NCI-H1417 (cell line): Measurements from ENCODE around the gene RIN1.
"Not testable (repeated sequence)": the region's sequence is repeated elsewhere in the genome, so short reads cannot be mapped to it uniquely, and the experiment has no call there.

Source experiments
- DNase-seq, 3 experiments: peaks; one replicate each; lab custom pipeline; 2025; lab: John Stamatoyannopoulos, UW

RIN1 gene

GRCh38 chr11:66336234-66337102 lies at the start of gene RIN1:
Gene RIN1, minus strand, starts transcription at chr11:66336434. Its CDS starts 32 bp downstream, at chr11:66336402.
- DNase-seq = peak in 2 of 3 experiments; percentile 71 to 74

- DNase-seq = peak in 1 of 3 experiments; percentile 11
These were observed 48.1 kb upstream of the RIN1 start for GRCh38 chr11:66384316-66384715.

- not testable (repeated sequence) for DNase-seq
These were observed 44.0 kb upstream of the RIN1 start for GRCh38 chr11:66380264-66380663.

GRCh38 chr11:66373690-66374287 lies 37.6 kb upstream of the RIN1 start:
- not testable (repeated sequence) for DNase-seq

GRCh38 chr11:66373265-66373664 lies 37.0 kb upstream of the RIN1 start:
- DNase-seq = no peak

- peak; percentile 85 to 97 (median 95) for DNase-seq
These were observed 35.6 kb upstream of the RIN1 start, which contains the start of gene SLC29A2 for GRCh38 chr11:66371627-66372415. Gene SLC29A2, minus strand, starts transcription at chr11:66371760. Its CDS starts 169 bp downstream, at chr11:66371591.

GRCh38 chr11:66369073-66369894 lies 33.0 kb upstream of the RIN1 start:
- DNase-seq = no peak

GRCh38 chr11:66368484-66368883 lies 32.2 kb upstream of the RIN1 start:
- no peak for DNase-seq

GRCh38 chr11:66367561-66368312 lies 31.5 kb upstream of the RIN1 start:
- no peak for DNase-seq

GRCh38 chr11:66366844-66367477 lies 30.7 kb upstream of the RIN1 start:
- DNase-seq = no peak

GRCh38 chr11:66365711-66366619 lies 29.7 kb upstream of the RIN1 start:
- DNase-seq = no peak

GRCh38 chr11:66365166-66365565 lies 28.9 kb upstream of the RIN1 start:
- no peak for DNase-seq

- peak in 2 of 3 experiments; percentile 17 to 24 for DNase-seq
These were observed 27.7 kb upstream of the RIN1 start for GRCh38 chr11:66363805-66364535.

- no peak for DNase-seq
These were observed 27.0 kb upstream of the RIN1 start for GRCh38 chr11:66363187-66363601.

- DNase-seq = no peak
These were observed 26.4 kb upstream of the RIN1 start for GRCh38 chr11:66362481-66363147.

GRCh38 chr11:66361502-66361941 lies 25.3 kb upstream of the RIN1 start:
- no peak for DNase-seq

GRCh38 chr11:66360406-66361073 lies 24.3 kb upstream of the RIN1 start:
- DNase-seq = no peak
